Stimulated activated CD8-positive, alpha-beta memory T cell treated with anti-CD3 and anti-CD28 coated beads, Interleukin-2, amount 100 ng/mL, for 48 hours (primary cell): ENCODE data around the gene RBM15.

ENCODE experiments used
- DNase-seq, 2 donors: peaks; one replicate each; pipeline ENCODE4 v3.0.0-alpha.2; 2020; ENCODE audit warnings: low read depth in 2 of 2

The RBM15 gene

DNA sequence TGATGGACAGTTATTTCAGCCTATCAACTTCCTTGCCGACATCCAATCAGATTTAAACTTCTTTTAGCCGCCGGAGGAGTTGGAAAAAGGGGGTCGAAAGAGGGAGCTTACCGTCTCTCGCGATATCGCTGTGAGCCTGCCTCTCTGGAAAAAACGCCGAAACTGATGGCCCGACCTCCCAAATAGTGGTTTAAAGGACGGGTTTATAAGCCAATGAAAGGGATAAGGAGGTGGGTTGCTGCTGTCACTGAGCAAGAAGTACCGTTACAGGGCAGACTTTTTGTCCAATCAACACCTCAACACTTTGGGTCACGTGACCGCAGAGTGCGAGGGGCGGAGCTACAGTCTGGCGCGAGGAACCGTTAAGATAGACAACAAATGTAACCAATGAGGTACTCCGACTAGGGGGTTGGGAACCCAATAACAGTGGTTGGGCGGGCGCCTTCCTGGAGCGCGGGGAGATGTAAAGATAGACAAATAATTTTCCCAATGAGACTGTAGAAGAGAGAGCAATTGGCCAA is at the start of gene RBM15:
Gene RBM15, plus strand, starts transcription at position 492 of the 521 bp plus-strand sequence. Its CDS starts 29 bp downstream, at position 521.
- peak; percentile 86 to 93 for DNase-seq

- DNase-seq: no peak
Measured at GRCh38 chr1:110291241-110292030, 47.7 kb upstream of the RBM15 start.

GRCh38 chr1:110292031-110292741 is 47.0 kb upstream of the RBM15 start:
- no peak for DNase-seq

GRCh38 chr1:110293601-110294104 is 45.5 kb upstream of the RBM15 start:
- no peak for DNase-seq

GRCh38 chr1:110294308-110294707 is 44.9 kb upstream of the RBM15 start:
- no peak for DNase-seq

DNA sequence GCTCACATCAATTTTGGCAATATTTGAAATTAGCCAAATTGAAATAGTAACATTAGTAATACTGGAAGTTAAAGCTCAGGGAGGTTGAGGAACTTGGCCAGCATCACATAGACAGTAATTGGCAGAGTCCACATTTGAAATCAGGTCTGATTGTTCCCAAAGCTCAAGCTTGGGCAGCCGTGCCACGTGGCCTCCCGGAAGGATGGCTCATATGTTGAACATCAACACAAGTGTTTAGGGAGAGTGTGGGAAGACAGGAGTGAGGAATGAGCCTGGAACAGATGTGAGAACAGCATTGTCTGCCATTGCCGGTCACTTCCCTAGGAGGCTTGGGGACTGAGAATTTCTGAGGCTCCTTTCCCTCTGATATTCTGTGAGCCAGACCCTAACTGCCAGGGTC is 40.2 kb upstream of the RBM15 start:
- no peak for DNase-seq

DNA sequence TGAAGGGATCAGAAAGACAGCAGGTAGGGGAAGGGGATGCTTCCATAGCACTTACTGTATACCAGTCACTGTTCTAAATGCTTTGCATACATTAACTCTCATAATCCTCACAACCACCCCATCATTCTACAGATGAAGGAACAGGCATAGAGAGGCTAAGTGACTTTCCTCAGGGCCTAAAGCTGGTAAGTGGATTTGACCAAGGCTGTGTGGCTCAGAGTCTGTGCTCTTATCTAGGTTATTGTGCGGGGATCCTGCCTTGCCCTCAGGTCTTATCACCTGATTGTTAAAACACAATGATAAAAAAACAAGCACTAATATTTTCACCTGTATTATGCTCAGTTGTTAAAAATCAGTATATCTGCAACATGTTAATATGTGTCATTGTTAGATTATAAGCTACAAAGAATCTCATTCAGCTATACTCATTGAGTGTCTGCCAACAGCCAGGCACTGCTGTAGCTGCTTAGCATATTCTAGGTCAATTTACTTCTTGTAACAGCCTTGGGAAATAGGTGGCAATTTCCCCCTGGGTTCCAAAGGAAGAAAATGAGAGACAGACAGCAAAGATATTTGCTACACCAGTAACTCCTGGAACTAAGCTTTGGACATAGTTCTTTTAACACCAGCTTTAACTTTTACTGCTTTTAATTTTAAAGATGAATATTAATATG is 38.6 kb upstream of the RBM15 start:
- no peak for DNase-seq

GRCh38 chr1:110302836-110303235 is 36.3 kb upstream of the RBM15 start:
- DNase-seq: no peak

DNA sequence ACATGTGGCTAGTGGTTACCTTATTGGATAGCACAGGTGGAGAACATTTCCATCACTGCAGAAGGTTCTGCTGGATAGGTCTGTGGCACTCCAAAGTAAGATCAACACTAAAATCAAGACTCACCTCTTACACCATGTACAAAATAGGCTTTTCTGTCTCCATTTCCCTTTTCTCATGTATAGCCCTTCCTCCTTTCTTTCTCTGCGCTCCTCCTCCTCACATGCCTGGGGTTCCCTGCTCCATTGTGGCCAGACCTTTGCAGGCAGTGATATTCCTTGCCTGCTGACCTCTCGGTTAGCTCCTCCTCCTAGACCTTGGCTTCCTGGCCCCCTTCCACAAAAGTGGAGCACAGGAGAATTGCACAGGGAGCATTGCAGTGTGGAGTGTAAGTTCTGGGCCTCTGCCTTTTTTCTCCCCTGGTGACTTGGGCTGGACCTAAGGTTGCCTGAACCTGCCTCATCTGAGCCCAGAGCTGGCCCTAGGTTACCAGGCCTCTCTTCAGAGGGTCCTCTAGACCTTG is 33.2 kb upstream of the RBM15 start:
- DNase-seq: no peak

GRCh38 chr1:110307239-110307974 is 31.8 kb upstream of the RBM15 start:
- no peak for DNase-seq

DNA sequence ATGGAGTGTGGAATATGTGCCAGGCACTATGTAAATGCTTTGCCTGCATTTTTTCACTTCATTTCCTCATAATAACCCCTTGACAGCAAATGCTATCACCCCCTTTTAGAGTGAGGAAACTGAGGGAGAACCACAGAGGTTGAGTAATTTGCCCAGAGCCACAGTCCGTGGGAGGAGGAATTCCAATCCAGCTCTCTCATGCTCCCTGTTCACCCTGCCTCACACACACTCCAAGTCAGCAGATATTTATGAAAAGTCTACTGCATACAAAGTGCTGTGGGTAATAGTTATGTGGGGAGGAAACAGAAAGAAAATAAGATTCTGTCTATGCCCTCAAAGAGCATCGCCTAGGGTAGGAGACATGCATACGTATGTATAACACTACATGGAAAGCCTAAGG is 30.9 kb upstream of the RBM15 start:
- DNase-seq: no peak

- DNase-seq: no peak
Measured at GRCh38 chr1:110309139-110309538, 30.0 kb upstream of the RBM15 start.

DNA sequence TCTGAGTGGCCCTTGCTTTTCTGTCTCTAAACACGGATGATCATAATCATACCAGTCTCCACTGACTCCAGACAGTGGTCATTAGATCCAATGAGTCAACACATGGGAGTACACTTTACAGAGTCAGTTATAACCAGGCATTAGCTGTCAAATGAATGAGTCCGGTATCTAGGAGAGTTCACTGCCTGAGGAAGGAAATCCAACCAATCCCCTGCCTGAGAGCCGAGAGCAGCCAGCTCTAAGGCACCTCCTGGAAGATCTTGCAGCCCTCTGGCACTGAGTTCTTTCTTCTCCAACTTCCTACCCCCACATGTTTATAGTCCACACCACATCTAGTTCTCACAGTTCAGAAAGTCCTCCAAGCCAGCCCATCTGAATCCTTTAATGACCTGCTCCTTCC is 29.4 kb upstream of the RBM15 start:
- no peak for DNase-seq

DNA sequence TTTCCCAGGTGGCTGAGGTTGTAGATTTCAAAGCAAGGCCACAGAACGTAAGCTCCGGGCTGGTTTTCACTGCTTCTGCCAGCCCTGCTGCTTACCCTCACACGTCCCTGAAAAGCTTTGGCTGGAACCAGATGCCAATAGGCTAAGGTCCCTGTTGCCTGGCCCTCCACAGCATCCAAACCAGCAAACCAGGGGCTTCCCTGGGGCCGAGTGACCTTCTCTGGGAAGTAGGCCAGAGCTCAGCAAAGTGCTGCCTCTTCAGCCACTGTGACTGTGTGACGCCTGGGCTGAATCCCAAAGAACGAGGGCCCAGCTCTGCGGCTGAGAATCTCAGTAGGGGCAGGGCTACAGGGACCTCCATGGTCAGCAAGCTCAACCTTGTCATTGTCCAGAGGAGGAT is 28.9 kb upstream of the RBM15 start:
- DNase-seq: no peak

- DNase-seq: peak; percentile 55 to 62
Measured at GRCh38 chr1:110312188-110313121, 26.7 kb upstream of the RBM15 start.

GRCh38 chr1:110316735-110317134 is 22.4 kb upstream of the RBM15 start:
- no peak for DNase-seq

GRCh38 chr1:110318046-110318445 is 21.1 kb upstream of the RBM15 start:
- DNase-seq: no peak

GRCh38 chr1:110319332-110320167 is 19.6 kb upstream of the RBM15 start:
- DNase-seq: no peak

DNA sequence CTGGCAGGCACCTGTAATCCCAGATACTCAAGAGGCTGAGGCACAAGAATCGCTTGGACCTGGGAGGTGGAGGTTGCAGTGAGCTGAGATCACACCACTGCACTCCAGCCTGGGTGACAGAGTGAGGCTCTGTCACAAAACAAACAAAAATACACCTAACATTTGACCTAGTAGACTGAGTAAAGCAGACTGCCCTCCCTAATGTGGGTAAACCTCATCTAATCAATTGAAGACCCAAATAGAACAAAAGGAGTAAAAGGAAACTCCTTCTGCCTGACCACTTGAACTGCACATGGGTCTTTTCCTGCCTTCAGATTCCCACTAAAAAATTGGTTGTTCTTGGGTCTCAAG is 19.0 kb upstream of the RBM15 start:
- DNase-seq: no peak
